Measurements from ENCODE around the gene DIS3L2. TPM values are rescaled to one million over a fixed set of nuclear protein-coding genes. Genes with fewer than 3 reads are reported as not detected.
A peak's percentile ranks its signal among the peaks of the same experiment; 100 is the strongest.
"Not testable (repeated sequence)": the region's sequence is repeated elsewhere in the genome, so short reads cannot be mapped to it uniquely, and the experiment has no call there.

The DIS3L2 gene
- total RNA-seq, 2 donors from 2014 or later = 39.5 to 42.4 TPM

DNA sequence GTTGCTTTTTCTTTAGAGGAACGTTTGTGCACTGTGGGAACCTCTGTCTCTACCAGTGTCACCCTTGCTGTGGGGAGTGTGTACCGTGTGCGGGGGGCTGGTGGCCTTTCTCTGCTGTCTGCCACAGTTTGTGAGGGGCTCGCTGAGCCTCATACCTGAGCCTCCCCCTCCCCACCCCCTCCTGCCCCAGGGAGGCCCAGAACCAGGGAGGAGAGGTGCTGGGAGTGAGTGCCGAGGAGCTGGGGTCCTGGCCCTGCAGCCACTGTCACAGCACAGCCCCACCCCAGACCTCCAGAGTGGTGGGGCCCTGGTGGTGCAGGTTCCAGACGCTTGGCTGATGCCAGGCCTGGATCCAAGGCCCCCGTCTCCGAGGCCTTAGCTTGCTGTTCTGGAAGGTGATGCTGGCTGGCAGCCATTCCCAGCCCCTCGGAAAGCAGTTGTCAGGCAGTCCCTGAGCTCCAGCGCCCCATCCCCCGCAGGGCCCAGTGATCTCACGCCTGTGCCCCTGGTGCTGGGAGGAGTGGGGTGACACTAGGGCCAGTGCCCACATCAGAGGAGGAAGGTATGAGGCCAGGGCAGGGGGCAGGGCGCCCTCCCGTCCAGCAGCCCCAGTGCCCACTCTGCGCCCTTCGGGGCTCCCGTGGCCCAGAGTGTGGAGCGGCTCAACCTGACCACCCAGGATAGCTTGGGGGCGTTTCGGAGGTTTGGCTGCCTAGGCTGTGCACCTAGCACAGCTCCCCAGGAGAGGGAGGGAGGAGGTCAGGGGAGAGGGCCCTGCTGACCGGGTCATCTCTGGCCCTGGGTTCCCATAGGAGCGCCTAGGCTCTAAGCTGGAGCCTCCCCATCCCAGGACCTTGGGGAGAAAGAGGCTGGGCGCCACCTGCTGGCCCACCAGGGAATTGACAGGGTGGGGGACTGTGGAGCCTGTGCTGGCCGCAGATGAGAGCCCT, 364.1 kb downstream of the DIS3L2 start:
- H3K4me1 ChIP-seq (ENCODE audit: control insufficient read depth, insufficient read depth, low read length) = peaks cover 5% of the 10 kb centered on the region
- H3K27ac Mint-ChIP-seq = no peak overlapping the region
- no peak overlapping the region for H3K27ac ChIP-seq (ENCODE audit: low read depth, low read length)
- no peak overlapping the region for H3K4me3 Mint-ChIP-seq
- H3K9me3 ChIP-seq (ENCODE audit: control insufficient read depth, low read length) = no peaks in the 10 kb centered on the region
- no peak overlapping the region for H3K4me3 ChIP-seq (ENCODE audit: low read length)
- H3K9me3 Mint-ChIP-seq = no peaks in the 10 kb centered on the region
- WGBS, 2 experiments (ENCODE audit: insufficient coverage in 1 of 2, insufficient read length in 1 of 2) = 87 to 93% methylated on average over 7 to 21 of the region's 24 CpGs
- no peaks in the 10 kb centered on the region for H3K36me3 Mint-ChIP-seq (ENCODE audit: low read depth)
- no peak overlapping the region for H3K9ac ChIP-seq (ENCODE audit: extremely low read depth, low read length, poor library complexity, severe bottlenecking)
- TF ChIP-seq, protein P1, sequence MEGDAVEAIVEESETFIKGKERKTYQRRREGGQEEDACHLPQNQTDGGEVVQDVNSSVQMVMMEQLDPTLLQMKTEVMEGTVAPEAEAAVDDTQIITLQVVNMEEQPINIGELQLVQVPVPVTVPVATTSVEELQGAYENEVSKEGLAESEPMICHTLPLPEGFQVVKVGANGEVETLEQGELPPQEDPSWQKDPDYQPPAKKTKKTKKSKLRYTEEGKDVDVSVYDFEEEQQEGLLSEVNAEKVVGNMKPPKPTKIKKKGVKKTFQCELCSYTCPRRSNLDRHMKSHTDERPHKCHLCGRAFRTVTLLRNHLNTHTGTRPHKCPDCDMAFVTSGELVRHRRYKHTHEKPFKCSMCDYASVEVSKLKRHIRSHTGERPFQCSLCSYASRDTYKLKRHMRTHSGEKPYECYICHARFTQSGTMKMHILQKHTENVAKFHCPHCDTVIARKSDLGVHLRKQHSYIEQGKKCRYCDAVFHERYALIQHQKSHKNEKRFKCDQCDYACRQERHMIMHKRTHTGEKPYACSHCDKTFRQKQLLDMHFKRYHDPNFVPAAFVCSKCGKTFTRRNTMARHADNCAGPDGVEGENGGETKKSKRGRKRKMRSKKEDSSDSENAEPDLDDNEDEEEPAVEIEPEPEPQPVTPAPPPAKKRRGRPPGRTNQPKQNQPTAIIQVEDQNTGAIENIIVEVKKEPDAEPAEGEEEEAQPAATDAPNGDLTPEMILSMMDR (conservative IDR thresholded peaks at IDR 0.05) = peak; percentile 80
- H3K27me3 ChIP-seq (ENCODE audit: control insufficient read depth, insufficient read depth, low read length, poor library complexity, severe bottlenecking) = no peaks in the 10 kb centered on the region
- H3K4me1 Mint-ChIP-seq = peaks cover 7% of the 10 kb centered on the region
- peak; percentile 88 for DNase-seq
- H3K27me3 Mint-ChIP-seq (ENCODE audit: insufficient read depth) = no peaks in the 10 kb centered on the region
- no peaks in the 10 kb centered on the region for H3K36me3 ChIP-seq (ENCODE audit: control insufficient read depth, insufficient read depth, low read length)

DNA sequence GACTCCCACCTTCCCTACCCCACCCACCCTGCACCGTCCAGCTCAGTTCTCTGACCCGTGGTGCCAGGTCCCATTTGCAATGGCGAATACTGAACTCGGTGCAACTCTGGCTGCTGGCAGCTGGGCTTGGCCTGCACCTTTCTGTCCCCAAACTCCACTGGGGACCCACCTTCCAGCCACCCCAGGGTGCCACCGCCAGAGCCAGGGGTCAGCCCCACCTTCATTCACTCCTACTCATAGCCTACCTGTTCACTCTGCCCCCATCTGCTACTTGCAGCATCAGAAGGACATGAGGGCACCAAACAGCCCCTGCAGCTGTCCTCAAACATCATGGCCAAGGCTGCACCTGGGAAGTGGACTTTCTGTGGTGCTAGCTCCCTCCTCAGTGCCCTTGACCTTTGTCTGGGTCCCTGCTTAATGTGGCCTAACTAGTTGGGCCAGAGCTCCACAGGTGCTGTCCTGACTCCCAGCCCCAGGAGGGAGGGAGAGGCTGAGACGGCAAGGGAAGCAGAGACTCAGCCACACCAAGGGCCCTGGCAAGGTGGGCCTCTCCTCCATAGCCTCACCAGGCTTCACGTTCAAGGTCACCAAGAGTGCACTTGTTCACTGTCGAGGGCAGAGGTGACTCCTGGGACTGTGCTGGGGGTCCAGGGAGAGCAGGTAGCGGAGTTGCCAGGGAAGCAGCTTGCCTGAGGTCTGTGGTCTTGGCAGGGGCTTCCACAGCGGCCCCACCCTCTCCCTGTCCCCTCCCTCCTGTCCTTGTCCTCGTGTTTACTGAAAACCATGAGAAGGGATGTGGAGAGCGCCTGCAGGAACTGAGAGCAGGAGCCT, 365.0 kb downstream of the DIS3L2 start:
- H3K36me3 Mint-ChIP-seq (ENCODE audit: low read depth) = not testable (repeated sequence)

More for the DNA sequence above, 365.0 kb downstream of the DIS3L2 start:
- H3K4me3 Mint-ChIP-seq; H3K9me3 ChIP-seq (ENCODE audit: control insufficient read depth, low read length); H3K4me1 ChIP-seq (ENCODE audit: control insufficient read depth, insufficient read depth, low read length); H3K27me3 Mint-ChIP-seq (ENCODE audit: insufficient read depth); H3K36me3 ChIP-seq (ENCODE audit: control insufficient read depth, insufficient read depth, low read length); H3K9me3 Mint-ChIP-seq; H3K27ac Mint-ChIP-seq; H3K9ac ChIP-seq (ENCODE audit: extremely low read depth, low read length, poor library complexity, severe bottlenecking); H3K4me1 Mint-ChIP-seq; H3K4me3 ChIP-seq (ENCODE audit: low read length); H3K27me3 ChIP-seq (ENCODE audit: control insufficient read depth, insufficient read depth, low read length, poor library complexity, severe bottlenecking); H3K27ac ChIP-seq (ENCODE audit: low read depth, low read length): not testable (repeated sequence)
- WGBS, 2 experiments (ENCODE audit: insufficient coverage in 1 of 2, insufficient read length in 1 of 2) = 82% methylated on average over 8 of the region's 12 CpGs; no CpG with 5 or more reads in 1 of the 2 experiments
- TF ChIP-seq, protein P1 (conservative IDR thresholded peaks at IDR 0.05) = peak; percentile 52
- peak; percentile 50 for DNase-seq

Measured in endodermal cell (in vitro differentiated cells).